PFSK-1 (cell line): ENCODE data around the gene SLC4A2.

ENCODE experiments used
- FOXP2 ChIP-seq: optimal IDR thresholded peaks from 2 replicates; pipeline ENCODE3; 2011; ENCODE audit warnings: borderline replicate concordance, control low read depth, inconsistent platforms; ENCODE audit not compliant: insufficient read depth; ENCODE audit errors: extremely low read length, extremely low read depth
- POLR2AphosphoS5 ChIP-seq: IDR thresholded peaks from 2 replicates; pipeline ENCODE4 v1.6.1; 2012; ENCODE audit warnings: low read depth, mild to moderate bottlenecking, control low read depth, low read length, moderate library complexity
- SIN3A ChIP-seq: IDR thresholded peaks from 2 replicates; pipeline ENCODE4 v1.6.1; 2012; ENCODE audit warnings: mild to moderate bottlenecking, low read length, moderate library complexity, borderline replicate concordance; ENCODE audit not compliant: insufficient read depth
- TAF1 ChIP-seq: IDR thresholded peaks from 2 replicates; pipeline ENCODE4 v1.6.1; 2012; ENCODE audit warnings: low read length, control low read depth, borderline replicate concordance; ENCODE audit not compliant: insufficient read depth
- TF ChIP-seq, protein P1 (sequence below), 2 experiments: IDR thresholded peaks; 2 replicates each; pipeline versions ENCODE4 v1.6.1 to v1.8.0; 2011 to 2012; ENCODE audit warnings: low read depth in 2 of 2, low read length in 2 of 2, control low read depth in 1 of 2, inconsistent platforms in 1 of 2, mild to moderate bottlenecking in 1 of 2, moderate library complexity in 1 of 2; ENCODE audit not compliant: insufficient read depth in 1 of 2

SLC4A2 gene

DNA sequence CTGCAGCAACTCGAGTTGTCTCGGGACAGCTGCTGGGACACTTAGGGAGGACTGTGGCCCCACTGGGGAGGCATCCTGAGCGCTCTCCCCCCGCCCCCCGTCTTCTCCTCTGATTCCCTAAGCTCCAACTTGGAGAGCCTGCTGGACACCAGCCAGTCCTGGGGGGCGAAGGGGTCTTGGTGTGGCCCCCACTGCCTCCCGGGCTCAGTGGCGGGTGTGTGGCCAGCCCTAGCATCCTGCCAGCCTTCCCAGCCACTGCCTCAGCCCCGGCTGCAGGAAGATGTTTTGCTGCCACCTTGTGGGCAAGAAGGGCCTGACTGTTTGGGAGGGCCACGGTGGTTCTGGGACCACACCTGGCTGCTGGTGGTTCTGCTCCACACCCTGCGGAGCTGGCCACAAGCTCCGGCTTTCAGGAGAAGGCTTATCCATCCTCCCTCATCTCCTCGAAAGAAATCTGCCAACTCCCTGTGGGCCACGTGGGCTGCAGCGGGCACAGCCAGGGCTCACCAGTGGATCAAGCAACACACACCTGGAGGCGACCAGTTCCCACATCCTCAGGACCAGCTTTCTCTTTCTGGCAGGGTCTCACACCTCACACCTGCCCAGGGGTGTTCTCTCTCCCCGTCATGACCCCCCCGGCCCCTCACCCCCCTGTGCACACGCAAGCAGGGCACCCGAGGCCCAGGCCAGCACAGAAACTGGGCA lies 51.7 kb downstream of the SLC4A2 start:
- TF ChIP-seq FOXP2 (no peak), SIN3A (no peak), POLR2AphosphoS5 (no peak), TAF1 (no peak)
- TF ChIP-seq, protein P1, sequence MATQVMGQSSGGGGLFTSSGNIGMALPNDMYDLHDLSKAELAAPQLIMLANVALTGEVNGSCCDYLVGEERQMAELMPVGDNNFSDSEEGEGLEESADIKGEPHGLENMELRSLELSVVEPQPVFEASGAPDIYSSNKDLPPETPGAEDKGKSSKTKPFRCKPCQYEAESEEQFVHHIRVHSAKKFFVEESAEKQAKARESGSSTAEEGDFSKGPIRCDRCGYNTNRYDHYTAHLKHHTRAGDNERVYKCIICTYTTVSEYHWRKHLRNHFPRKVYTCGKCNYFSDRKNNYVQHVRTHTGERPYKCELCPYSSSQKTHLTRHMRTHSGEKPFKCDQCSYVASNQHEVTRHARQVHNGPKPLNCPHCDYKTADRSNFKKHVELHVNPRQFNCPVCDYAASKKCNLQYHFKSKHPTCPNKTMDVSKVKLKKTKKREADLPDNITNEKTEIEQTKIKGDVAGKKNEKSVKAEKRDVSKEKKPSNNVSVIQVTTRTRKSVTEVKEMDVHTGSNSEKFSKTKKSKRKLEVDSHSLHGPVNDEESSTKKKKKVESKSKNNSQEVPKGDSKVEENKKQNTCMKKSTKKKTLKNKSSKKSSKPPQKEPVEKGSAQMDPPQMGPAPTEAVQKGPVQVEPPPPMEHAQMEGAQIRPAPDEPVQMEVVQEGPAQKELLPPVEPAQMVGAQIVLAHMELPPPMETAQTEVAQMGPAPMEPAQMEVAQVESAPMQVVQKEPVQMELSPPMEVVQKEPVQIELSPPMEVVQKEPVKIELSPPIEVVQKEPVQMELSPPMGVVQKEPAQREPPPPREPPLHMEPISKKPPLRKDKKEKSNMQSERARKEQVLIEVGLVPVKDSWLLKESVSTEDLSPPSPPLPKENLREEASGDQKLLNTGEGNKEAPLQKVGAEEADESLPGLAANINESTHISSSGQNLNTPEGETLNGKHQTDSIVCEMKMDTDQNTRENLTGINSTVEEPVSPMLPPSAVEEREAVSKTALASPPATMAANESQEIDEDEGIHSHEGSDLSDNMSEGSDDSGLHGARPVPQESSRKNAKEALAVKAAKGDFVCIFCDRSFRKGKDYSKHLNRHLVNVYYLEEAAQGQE (IDR thresholded peaks at IDR 0.05; ENCODE audit: insufficient read depth in 1 of 2, low read depth in 2 of 2, low read length in 2 of 2) = no peak

DNA sequence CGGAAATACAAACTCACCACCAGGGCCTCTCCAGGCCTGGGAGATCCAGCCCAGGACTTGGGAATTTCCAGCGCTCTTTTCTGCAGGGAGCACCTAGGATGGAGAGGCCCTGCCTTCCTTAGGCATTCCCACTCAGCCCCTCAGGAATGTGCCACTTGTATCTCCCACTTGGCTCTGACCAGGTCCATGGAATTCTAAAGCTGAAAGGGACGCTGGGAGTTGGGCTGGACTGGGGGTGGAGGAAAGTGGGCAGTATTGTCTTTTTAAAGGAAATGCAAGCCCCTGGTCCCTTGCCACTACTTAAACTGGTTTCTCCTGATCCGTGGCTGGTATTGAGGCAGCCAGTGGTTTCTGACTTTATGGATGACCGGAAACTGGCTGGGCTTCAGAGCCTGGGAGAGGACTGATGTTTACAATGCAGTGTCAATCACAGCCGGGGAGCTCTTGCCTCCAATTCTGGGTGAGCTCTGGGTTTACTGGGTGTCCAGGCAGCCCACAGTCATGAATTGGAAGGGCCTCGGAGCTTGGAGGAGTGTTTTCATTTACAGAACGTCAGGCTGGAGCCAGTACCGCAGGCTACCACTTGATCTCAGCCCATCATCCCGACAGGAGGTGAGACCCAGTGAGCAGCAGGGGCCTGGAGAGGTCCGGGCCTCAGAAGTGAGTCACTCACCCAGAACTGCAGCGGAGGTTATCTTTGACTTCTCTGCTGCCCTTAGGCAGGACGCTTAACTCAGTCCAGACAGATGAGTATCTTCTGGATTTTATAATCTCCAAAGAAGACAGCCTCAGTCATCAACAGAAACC lies 54.2 kb downstream of the SLC4A2 start:
- TF ChIP-seq, protein P1 (IDR thresholded peaks at IDR 0.05; ENCODE audit: insufficient read depth in 1 of 2, low read depth in 2 of 2, low read length in 2 of 2) = no peak
- TF ChIP-seq FOXP2 (no peak), TAF1 (no peak), POLR2AphosphoS5 (no peak), SIN3A (no peak)

DNA sequence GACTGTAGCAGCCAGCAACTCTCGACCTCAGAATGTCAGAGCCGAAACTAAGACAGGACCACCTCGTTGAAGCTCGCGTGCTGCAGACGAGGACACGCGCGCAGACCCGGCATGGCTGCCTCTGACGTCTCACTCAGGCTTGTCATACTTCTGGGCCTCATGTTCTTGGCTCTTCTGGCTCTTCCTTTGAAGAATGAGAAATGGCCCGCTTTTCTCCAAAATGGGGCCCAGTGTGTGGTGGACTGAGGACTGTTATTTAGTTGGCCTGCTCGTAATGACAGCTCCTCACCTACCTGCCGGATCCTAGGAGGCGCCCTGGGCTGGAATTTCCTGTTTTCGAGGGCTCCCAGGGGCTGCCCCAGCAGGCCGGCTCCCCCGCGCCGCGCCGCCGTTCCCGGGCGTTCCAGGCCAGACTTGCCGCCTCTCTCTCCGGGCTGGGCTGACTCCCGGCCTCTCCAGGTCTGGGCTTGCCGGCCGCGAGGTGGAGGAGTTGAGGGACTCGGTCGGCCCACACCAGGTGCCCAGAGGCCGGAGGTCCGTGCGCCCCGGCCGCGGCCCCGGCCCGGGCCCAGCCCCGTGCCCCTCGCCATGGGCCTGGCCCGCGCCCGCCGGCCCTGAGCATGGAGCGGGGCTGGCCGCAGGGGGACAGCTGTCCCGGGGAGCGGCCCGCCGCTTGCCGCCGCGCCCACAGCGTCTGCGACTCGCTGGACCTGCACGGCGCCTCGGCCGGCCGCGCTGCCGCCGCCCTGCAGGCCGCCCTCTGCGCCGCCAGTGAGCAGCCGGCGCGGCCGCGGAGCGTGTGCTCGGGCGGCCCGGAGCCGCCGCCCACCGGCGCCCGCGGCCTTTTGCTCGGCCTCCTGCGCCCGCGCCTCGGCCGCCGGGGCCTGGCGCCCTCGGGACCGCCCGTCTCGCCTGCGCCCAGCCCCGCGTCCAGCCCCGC lies 55.0 kb downstream of the SLC4A2 start:
- TF ChIP-seq FOXP2 (no peak), POLR2AphosphoS5 (no peak), SIN3A (no peak), TAF1 (no peak)
- TF ChIP-seq, protein P1 (IDR thresholded peaks at IDR 0.05; ENCODE audit: insufficient read depth in 1 of 2, low read depth in 2 of 2, low read length in 2 of 2) = no peak

DNA sequence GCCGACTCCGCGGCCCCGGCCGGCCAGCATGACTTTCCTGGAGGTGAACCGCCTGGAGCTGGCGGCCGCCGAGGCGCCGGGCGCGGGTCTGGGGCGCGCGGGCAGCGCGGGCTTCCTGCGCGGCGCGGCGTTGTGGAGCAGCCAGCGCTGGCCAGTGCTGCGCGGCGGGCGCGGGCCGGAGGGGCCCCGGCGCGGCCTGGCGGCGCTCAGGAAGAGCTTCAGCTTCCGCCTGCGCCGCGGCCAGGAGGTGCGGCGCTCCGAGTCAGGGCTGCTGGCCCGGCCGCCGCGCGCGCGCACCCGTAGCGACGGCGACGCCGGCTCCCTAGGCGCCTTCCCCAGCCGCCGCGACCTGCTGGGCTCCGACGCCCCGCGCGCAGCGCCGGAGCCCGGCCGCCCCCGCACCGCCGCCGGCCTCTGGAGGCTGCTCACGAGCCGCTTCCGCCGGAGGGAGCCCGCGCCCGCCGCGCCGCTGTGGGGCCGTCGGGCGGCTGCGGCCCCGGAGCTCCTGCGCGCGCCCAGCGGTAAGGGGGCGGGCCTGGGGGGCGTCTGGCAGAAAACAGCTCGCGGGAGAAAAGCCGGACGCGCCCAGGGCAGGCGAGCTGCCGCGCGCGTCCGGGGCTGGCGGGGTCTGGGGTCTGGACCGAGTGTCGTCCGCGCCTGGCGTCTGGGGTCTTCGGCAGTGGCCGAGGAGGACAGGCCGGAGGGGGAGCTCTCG lies 55.9 kb downstream of the SLC4A2 start:
- TF ChIP-seq POLR2AphosphoS5 (no peak), TAF1 (no peak), SIN3A (no peak), FOXP2 (no peak)
- TF ChIP-seq, protein P1 (IDR thresholded peaks at IDR 0.05; ENCODE audit: insufficient read depth in 1 of 2, low read depth in 2 of 2, low read length in 2 of 2) = no peak
